GM21529 (cell line): ENCODE results near the gene SPI1.
A peak's percentile ranks its signal among the peaks of the same experiment; 100 is the strongest.

Experiments
- ATAC-seq: cut with Tn5 transposase; IDR thresholded peaks from one replicate; pipeline ENCODE4 v1.9.1; 2021; ENCODE audit not compliant: unreplicated experiment

SPI1 gene

DNA sequence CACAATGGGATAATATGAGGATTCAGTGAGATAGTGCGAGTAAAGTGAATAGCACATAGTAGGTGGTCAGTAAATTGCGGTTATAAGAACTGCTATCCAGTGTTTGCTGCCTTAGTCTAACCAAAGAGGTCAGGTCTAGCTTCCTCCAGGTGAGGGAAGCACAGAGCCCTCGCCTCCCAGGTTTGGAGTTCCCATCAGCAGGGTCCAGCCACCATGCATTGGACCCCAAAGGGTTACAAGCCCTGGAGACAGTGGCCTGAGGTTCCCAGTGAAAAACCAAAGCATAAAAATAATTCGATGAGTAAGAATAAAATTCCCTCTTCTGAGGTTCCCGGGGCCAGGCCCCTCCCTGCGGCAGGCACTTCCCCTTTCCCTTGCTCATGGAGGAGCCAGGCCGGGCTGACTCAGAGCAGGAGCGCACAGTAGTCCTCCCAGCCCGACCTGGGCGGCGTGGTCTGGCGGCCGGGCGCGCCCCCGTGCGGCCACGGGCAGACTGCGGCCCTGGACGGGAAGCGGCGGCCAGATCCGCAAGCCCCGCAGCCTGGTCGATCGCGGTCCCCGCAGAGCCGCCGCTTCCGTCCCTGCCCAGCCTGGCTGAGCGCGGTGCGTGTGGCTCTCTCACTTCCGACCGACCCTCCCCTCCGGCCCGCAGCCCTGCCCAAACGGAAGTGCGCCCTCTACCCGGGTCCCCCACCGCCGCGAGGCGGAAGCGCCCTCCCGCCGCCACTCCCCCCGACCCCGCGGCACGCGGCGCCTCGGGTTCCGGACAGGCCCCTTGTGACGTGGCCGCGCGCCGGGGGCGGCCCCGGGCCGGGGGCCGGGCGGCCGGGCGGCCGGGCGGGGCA, 29.6 kb upstream of the SPI1 start, which contains the start of gene SLC39A13:
Gene SLC39A13, plus strand, starts transcription at position 845 of the 845 bp plus-strand sequence. CDS start 1,505 bp downstream, outside the sequence.
- peak; percentile 85 for ATAC-seq

GRCh38 chr11:47406896-47407745, 28.8 kb upstream of the SPI1 start:
- ATAC-seq = no peak

DNA sequence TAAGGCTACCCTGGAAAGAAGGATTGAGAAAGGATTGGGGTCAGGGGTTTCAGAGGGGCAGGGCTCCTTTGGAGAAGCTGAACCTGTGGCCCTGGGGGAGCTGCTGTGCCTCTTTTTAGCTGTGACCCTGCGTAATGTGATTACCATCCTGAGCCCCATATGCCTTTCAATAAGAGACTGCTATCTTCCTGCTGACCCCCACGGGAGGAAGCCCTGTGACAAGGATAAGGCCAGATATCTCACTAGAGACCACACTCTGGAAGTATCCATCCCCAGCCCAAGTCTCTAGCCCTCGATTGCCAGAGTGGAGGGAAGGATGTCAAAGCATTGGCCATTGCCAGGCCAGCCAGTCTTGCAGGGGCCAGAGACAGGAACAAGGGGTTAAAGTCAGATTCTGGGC, 25.2 kb upstream of the SPI1 start:
- no peak for ATAC-seq

DNA sequence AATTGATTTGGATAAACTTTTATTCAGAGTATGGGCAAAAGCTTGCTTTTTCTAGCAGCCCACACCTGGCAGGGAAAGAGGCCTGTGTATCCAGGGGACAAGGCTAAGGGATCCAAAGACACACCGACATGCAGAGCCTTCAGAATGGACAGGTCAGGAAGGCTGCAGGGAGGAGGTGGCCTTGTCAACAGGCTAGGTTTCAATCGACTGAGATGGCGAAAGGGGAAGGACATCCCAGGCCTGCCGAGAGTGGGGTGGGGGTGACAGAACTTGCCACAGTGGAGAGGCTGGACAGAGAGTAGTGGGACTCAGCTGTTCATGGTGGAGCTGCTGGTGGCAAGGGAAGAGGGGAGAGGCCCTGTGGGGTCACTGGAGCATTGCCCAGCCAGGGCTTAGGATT, 24.8 kb upstream of the SPI1 start:
- no peak for ATAC-seq

- ATAC-seq = peak; percentile 79
Observed at GRCh38 chr11:47400768-47401279, 22.5 kb upstream of the SPI1 start.

GRCh38 chr11:47399860-47400767, 21.8 kb upstream of the SPI1 start:
- ATAC-seq = peak; percentile 57

DNA sequence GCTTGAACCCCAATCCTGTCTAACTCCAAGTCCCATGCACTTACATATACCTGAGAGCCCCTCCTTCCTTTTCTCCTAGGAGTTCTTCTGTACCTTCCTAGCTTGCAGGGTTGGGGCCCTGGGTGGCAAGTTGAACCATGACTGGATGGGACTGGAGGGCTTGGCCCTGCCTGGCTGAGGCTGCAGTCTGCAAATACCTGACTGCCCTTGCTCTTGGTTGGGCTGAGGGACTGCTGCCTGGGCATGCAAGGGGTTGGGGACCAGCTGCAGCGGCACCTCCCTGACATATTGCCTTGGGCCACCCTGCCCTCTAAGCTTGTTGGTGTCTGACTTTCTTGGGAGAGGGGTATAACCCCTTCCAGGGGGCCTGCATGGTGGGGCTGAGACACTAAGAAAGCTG, 20.2 kb upstream of the SPI1 start:
- ATAC-seq = no peak

DNA sequence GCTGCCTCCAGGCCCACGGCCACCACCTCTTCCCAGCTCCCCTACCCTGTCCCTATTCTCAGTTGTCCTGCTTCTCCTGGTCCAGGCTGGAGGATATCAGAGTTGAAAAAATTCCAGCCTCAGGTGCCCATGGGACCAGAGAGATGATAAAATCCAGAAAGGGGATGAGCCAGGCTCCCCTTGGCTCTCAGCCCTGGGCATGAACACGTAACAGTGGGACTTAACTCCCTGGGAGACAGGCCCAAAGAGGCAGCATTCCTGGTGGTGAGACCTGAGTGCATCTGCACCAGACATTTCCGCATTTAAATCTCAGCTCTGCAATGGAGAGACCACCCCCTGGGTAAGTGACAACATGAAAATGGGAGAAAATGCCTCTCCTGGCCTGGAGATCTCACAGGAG, 19.7 kb upstream of the SPI1 start:
- no peak for ATAC-seq

DNA sequence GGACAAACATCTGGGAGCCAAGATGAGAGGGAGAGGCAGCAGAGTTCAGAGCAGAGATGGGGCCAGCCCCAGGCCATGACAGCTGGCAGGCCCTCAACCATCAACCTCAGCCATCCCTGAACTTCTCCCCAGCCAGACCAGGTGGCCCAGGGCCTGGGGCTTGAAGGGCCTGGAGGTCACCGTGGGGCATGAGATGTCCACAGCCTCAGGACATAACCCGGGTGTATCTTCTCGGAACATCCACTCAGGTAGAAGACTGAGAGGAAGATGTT, 17.6 kb upstream of the SPI1 start:
- ATAC-seq = no peak

- no peak for ATAC-seq
Observed at GRCh38 chr11:47395223-47396048, 17.1 kb upstream of the SPI1 start.

- ATAC-seq = peak; percentile 70
Observed at GRCh38 chr11:47394322-47395222, 16.2 kb upstream of the SPI1 start.

DNA sequence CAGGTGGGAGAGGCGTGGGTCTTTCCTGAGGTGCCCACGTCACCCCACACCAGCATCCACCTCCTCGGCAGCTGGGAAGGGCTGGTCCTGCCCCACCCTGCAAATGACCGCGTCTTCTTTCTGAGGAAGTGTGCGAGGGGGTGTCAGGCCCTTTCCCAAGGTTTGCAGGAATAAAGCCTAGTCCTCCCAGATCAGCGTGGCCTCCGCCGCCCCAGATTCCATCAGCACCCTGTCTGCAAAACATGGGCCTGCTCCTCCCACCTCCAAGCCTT, 15.6 kb upstream of the SPI1 start:
- ATAC-seq = no peak

DNA sequence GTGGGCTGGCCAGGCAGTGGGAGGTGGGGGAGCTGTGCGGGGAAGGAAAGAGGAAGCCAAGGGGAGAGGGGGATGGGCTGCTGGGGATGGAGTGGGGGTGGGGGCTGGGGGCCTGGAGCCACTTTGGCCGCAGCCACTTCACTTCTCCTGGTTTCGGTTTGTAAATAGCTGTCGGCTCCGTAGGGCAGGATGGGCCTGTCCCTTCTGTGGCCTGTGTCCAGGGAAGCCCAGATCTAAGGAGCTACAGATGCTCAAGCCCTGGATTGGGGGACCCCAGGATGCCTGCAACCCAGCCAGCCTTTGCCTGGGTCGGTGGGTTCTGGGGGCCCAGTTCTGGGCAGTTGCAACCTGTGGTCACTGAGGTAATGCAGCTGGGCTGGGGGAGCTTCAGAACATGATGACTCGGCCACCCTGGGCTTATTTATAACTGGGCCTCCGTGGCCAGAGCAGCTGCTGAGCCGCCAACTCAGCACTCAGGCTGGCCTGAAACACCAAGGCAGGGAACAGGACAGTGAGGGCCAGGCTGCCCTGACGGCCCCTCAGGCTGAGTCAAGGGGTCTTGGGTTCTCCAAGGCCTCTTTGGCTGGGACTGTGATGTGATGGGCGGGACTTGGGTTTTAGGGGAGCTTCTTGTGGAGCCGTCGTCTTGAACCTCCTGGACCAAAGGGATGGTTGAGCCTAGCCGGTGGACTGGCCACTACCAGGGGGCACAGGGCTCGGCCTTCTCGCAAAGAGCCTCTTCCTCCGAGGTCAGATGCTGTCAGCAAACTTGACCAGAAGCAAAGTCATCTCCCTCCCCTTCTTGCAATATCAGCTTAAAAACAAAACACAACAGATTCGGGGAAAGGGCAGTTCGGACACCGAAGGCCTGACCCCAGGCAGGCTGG, 15.1 kb upstream of the SPI1 start:
- no peak for ATAC-seq

DNA sequence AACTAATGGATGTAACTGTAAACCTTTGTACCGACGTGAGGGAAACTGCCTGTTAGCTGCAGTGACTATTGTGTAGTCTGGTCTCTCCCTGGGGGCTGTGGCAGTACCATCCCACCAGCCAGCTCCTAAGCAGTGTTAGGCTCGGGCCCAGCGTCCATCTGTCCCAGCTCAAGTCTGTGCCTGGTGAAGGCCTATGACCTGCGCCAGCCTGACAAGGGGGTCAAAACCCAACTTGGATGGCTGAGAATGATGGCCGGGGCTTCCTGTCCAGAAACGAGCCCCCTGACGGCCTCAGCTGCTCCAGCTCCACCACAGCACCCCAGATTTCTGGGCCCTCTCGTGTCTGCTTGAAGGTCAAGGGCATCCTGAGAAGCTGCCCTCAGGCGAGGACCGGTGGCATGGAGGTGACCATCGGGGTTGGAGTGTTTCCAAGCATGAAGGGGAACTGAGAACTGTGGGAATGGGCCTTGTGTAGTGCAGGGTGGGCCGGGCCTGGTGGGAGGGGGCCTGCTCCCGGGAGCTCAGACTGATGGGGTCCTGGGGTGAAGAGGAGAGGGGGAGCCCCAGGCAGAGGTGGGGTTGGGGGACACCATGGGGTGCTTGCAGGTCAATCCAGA, 14.3 kb upstream of the SPI1 start:
- no peak for ATAC-seq

DNA sequence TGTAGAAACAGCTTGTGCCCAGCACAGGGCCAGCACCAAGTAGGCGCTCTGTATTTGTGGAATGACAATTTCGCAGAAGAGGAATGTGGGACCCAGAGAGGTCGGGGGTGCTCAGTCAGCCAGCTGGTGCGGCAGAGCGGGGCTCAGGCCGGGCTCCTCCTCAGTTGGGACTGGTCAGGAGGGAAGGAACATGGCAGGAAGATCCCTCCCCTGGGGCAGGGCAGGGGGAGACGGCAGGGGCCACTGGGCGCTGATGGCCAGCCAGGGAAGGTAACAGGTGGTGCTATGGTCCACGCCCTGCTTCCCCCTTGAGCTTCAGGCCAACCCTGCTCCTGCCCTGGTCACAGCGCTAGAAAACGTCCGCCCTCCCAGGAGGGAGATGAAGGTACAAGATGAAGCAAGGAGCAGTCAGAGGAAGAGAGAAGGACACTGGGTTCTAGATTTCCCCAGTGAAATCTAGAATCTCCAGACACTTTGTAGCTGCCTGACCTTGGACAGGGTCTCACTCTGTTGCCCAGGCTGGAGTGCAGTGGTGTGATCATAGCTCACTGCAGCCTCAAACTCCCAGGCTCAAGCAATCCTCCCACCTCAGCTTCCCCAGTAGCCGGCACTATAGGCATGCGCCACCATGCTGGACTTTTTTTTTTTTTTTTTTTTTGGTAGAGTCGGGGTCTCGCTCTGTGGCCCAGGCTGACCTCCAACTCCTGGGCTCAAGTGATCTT, 13.5 kb upstream of the SPI1 start:
- no peak for ATAC-seq

- no peak for ATAC-seq
Observed at GRCh38 chr11:47391077-47391583, 12.8 kb upstream of the SPI1 start.

DNA sequence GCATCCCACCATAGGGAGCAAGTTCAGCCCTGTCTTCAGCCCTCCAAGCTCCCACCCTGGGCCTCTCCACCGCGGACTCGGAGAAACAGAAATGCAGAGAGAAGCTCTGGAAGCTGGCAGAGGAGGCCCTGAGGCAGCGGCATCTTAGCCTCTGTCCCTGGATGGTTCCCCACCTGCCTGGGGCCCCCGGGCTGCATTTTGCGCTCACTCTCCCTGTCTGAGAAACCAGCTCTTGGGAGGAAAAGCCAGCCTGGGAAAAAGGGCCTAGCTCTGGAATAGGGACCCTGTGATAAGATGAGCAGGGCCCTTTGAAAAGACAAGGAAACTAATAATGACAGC, 12.0 kb upstream of the SPI1 start:
- ATAC-seq = no peak
